ENCODE measurements around the gene EXOC4. TPM values are rescaled to one million over a fixed set of nuclear protein-coding genes. Genes with fewer than 3 reads are reported as not detected.

The EXOC4 gene
- total and polyA plus RNA-seq, 2 of the 8 experiments (the other 6 are each of a cell fraction or from before 2014, with no cell fraction given), result 27.0 to 67.3 TPM

DNA sequence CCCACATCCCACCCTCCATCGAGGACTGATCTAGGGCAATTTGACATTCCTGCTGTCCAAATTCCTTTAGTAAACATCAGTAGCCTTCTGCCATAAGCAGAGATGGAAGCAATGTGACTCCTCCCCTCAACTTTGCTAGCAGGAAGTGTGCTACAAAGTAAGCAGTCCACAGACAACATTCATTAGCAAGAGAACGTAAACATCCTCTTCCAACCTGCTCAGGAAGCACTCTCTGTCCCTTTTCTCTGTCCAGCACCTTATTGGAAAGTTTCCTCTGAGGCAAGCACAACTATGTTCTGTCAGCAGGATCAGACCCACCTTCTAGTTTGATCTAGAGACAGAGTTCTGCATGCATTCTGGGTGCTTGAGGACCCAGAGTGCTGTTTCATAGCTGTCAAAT is 826.1 kb downstream of the EXOC4 start:
- no peak for FAIRE-seq
- POLR2A ChIA-PET (ENCODE audit: partially characterized antibody), result no interaction called here
- TF ChIP-seq KDM4A (IDR thresholded peaks at IDR 0.05; ENCODE audit: low read depth, low read length, severe bottlenecking) (no peak), POLR2AphosphoS5 (IDR thresholded peaks at IDR 0.05; ENCODE audit: low read depth, low read length) (no peak), PHF8 (conservative IDR thresholded peaks at IDR 0.05; ENCODE audit: low read depth, low read length) (no peak), ASH2L (IDR thresholded peaks at IDR 0.05; ENCODE audit: low read length) (no peak), RNF2 (IDR thresholded peaks at IDR 0.05; ENCODE audit: borderline replicate concordance, low read depth, low read length, missing control alignments, poor library complexity, severe bottlenecking) (no peak), GABPA (IDR thresholded peaks at IDR 0.05; ENCODE audit: borderline replicate concordance, insufficient read depth, low read length) (no peak), NANOG (IDR thresholded peaks at IDR 0.05; ENCODE audit: insufficient read depth, low read depth, low read length, poor library complexity, severe bottlenecking) (no peak), HDAC6 (IDR thresholded peaks at IDR 0.05; ENCODE audit: low read depth, low read length) (no peak)
- TF ChIP-seq, protein P1, sequence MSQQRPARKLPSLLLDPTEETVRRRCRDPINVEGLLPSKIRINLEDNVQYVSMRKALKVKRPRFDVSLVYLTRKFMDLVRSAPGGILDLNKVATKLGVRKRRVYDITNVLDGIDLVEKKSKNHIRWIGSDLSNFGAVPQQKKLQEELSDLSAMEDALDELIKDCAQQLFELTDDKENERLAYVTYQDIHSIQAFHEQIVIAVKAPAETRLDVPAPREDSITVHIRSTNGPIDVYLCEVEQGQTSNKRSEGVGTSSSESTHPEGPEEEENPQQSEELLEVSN (IDR thresholded peaks at IDR 0.05), result no peak
- TF ChIP-seq, protein P2, sequence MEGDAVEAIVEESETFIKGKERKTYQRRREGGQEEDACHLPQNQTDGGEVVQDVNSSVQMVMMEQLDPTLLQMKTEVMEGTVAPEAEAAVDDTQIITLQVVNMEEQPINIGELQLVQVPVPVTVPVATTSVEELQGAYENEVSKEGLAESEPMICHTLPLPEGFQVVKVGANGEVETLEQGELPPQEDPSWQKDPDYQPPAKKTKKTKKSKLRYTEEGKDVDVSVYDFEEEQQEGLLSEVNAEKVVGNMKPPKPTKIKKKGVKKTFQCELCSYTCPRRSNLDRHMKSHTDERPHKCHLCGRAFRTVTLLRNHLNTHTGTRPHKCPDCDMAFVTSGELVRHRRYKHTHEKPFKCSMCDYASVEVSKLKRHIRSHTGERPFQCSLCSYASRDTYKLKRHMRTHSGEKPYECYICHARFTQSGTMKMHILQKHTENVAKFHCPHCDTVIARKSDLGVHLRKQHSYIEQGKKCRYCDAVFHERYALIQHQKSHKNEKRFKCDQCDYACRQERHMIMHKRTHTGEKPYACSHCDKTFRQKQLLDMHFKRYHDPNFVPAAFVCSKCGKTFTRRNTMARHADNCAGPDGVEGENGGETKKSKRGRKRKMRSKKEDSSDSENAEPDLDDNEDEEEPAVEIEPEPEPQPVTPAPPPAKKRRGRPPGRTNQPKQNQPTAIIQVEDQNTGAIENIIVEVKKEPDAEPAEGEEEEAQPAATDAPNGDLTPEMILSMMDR (IDR thresholded peaks at IDR 0.05; ENCODE audit: control extremely low read depth in 1 of 3, insufficient read depth in 1 of 3, low read depth in 1 of 3, low read length in 3 of 3), result no peak

More for the DNA sequence above, 826.1 kb downstream of the EXOC4 start:
- Histone ChIP-seq H3K36me3 (ENCODE audit: control insufficient read depth in 2 of 4, insufficient read depth in 4 of 4, low read length in 3 of 4) (peaks cover 0 to 8% (median 0%) of the 10 kb centered on the region in 4 experiments; a peak in 1 of 8 replicates), H3K79me1 (ENCODE audit: low read depth, low read length) (no peaks in the 10 kb centered on the region), H2BK5ac (ENCODE audit: low read depth, low read length) (no peak overlapping the region), H3K23me2 (ENCODE audit: low read depth, low read length) (no peaks in the 10 kb centered on the region), H3K18ac (ENCODE audit: extremely low read depth, low read length) (no peak overlapping the region), H4K5ac (ENCODE audit: insufficient read length, low read depth, low read length) (no peak overlapping the region), H3K4me1 (replicated peaks in 1 of 4; ENCODE audit: control insufficient read depth in 3 of 4, insufficient read depth in 4 of 4, low read length in 3 of 4) (no peaks in the 10 kb centered on the region), H4K8ac (ENCODE audit: extremely low read depth, insufficient read depth, low read length) (no peak overlapping the region), H3K14ac (ENCODE audit: insufficient read length) (no peak overlapping the region), H3K9ac (replicated peaks in 1 of 4; ENCODE audit: extremely low read depth in 1 of 4, low read depth in 3 of 4, low read length in 3 of 4) (no peak overlapping the region), H3K27me3 (replicated peaks in 1 of 4; ENCODE audit: control insufficient read depth in 3 of 4, extremely low read depth in 1 of 4, insufficient read depth in 3 of 4, low read length in 3 of 4) (no peaks in the 10 kb centered on the region), H3K4me2 (ENCODE audit: insufficient read depth in 1 of 2, low read depth in 2 of 2, low read length in 2 of 2) (no peak overlapping the region), H4K20me1 (replicated peaks in 1 of 2; ENCODE audit: control insufficient read depth in 1 of 2, insufficient read depth in 2 of 2, low read length in 2 of 2) (no peaks in the 10 kb centered on the region), H2AFZ (ENCODE audit: low read length) (no peak overlapping the region), H2AK5ac (ENCODE audit: low read depth, low read length) (no peak overlapping the region), H2BK20ac (ENCODE audit: low read length) (no peak overlapping the region), H3K9me3 (ENCODE audit: insufficient read depth in 2 of 2, low read depth in 1 of 2, low read length in 1 of 2) (peaks cover 0 to 3% of the 10 kb centered on the region in 2 experiments; a peak in 1 of 4 replicates), H3K4ac (replicated peaks; ENCODE audit: insufficient read length, low read depth, low read length) (no peak overlapping the region), H2BK120ac (replicated peaks; ENCODE audit: low read depth, low read length) (no peak overlapping the region), H3K4me3 (ENCODE audit: extremely low read depth in 1 of 4, insufficient read depth in 2 of 4, low read depth in 3 of 4, low read length in 4 of 4) (no peak overlapping the region), H3K79me2 (ENCODE audit: control insufficient read depth in 1 of 2, insufficient read depth in 2 of 2, low read length in 2 of 2) (no peaks in the 10 kb centered on the region), H3K56ac (replicated peaks; ENCODE audit: insufficient read length, low read depth, low read length) (no peak overlapping the region), H3K27ac (ENCODE audit: low read depth, low read length) (no peak overlapping the region), H3K23ac (ENCODE audit: insufficient read length) (no peak overlapping the region), H2BK15ac (ENCODE audit: low read length) (no peak overlapping the region), H2BK12ac (ENCODE audit: low read depth, low read length) (no peak overlapping the region), H4K91ac (replicated peaks; ENCODE audit: insufficient read length, low read length) (no peak overlapping the region)
- DNase-seq (ENCODE audit: low read depth in 1 of 2, low spot score in 2 of 2), result no peak
- 84% methylated on average over 2 of the region's 2 CpGs; no CpG with 5 or more reads in 1 of the 2 experiments for WGBS, 2 experiments (ENCODE audit: extremely low coverage in 1 of 2, insufficient coverage in 1 of 2, insufficient read length in 1 of 2, insufficient replicate concordance in 2 of 2, low coverage in 1 of 2, low lambda C conversion rate in 2 of 2, missing lambda C conversion rate in 1 of 2)
- CTCF ChIA-PET (ENCODE audit: partially characterized antibody), result interaction anchor here (1.5 kb wide), 1 partner anchor 17 kb away, joined by 4 read pairs; no protein-coding TSS in a partner anchor
